GM12878 (cell line): ENCODE measurements around the gene APOBEC3C. TPM values are rescaled to one million over a fixed set of nuclear protein-coding genes. Genes with fewer than 3 reads are reported as not detected.

Source experiments
- CBFB ChIP-seq: IDR thresholded peaks from 2 replicates; pipeline ENCODE4 v1.6.1; 2016; ENCODE audit warnings: antibody characterized with exemption, low read depth
- CHD4 ChIP-seq: fragments of 200-600 bp; sonication (generic); IDR thresholded peaks from 2 replicates; pipeline ENCODE4 v1.6.1; 2016; ENCODE audit warnings: mild to moderate bottlenecking
- FOS ChIP-seq: IDR thresholded peaks from 3 replicates; pipeline ENCODE4 v1.6.1; 2011; ENCODE audit warnings: borderline replicate concordance; ENCODE audit not compliant: insufficient read length; ENCODE audit errors: extremely low read depth
- FOXK2 ChIP-seq: fragments of 450-650 bp; IDR thresholded peaks from 2 replicates; pipeline ENCODE4 v1.6.1; 2017; ENCODE audit warnings: mild to moderate bottlenecking, moderate library complexity
- HCFC1 ChIP-seq: fragments of 150-350 bp; IDR thresholded peaks from 2 replicates; pipeline ENCODE4 v1.6.1; 2014; ENCODE audit warnings: low read length
- IRF4 ChIP-seq: IDR thresholded peaks from 2 replicates; pipeline ENCODE4 v1.6.1; 2011; ENCODE audit warnings: low read depth, low read length
- JUND ChIP-seq: IDR thresholded peaks from 2 replicates; pipeline ENCODE4 v1.6.1; 2012; ENCODE audit warnings: low read depth, mild to moderate bottlenecking, low read length, improper control_type of control experiment, moderate library complexity
- NFYA ChIP-seq: IDR thresholded peaks from 2 replicates; pipeline ENCODE4 v1.6.1; 2011; ENCODE audit warnings: low read depth, mild to moderate bottlenecking, low read length, improper control_type of control experiment, borderline replicate concordance
- PML ChIP-seq: IDR thresholded peaks from 2 replicates; pipeline ENCODE4 v1.6.1; 2012; ENCODE audit warnings: low read length, inconsistent platforms
- POLR2AphosphoS2 ChIP-seq: IDR thresholded peaks from 2 replicates; pipeline ENCODE4 v1.6.1; 2011; ENCODE audit warnings: low read depth, mild to moderate bottlenecking, low read length, improper control_type of control experiment, moderate library complexity
- RUNX3 ChIP-seq: IDR thresholded peaks from 2 replicates; pipeline ENCODE4 v1.6.1; 2012; ENCODE audit warnings: low read length, inconsistent platforms
- SMAD1 ChIP-seq: fragments of 450-650 bp; IDR thresholded peaks from 2 replicates; pipeline ENCODE4 v1.6.1; 2018; ENCODE audit warnings: mild to moderate bottlenecking, low read depth; ENCODE audit not compliant: partially characterized antibody
- SMC3 ChIP-seq: IDR thresholded peaks from 2 replicates; pipeline ENCODE4 v1.6.1; 2011; ENCODE audit warnings: low read length, improper control_type of control experiment, borderline replicate concordance
- SREBF2 ChIP-seq: IDR thresholded peaks from 2 replicates; pipeline ENCODE4 v1.6.1; 2012; ENCODE audit warnings: mild to moderate bottlenecking, low read length
- STAT3 ChIP-seq: IDR thresholded peaks from 2 replicates; pipeline ENCODE4 v1.6.1; 2011; ENCODE audit warnings: low read depth, low read length, improper control_type of control experiment
- ZNF24 ChIP-seq: fragments of 450-650 bp; IDR thresholded peaks from 2 replicates; pipeline ENCODE4 v1.6.1; 2017; ENCODE audit warnings: antibody characterized with exemption, mild to moderate bottlenecking
- ZNF384 ChIP-seq: IDR thresholded peaks from 2 replicates; pipeline ENCODE4 v1.6.1; 2012; ENCODE audit warnings: low read depth, mild to moderate bottlenecking, low read length, improper control_type of control experiment, borderline replicate concordance
- ZZZ3 ChIP-seq: IDR thresholded peaks from 2 replicates; pipeline ENCODE4 v1.6.1; 2011; ENCODE audit warnings: low read depth; ENCODE audit not compliant: control insufficient read depth, insufficient read length
- polyA plus RNA-seq, 11 experiments: library from polyadenylated mRNA; depleted of rRNA in 4 of 11; unstranded in 6 of 11; stranded (reverse) in 5 of 11; fragments of >200 nt; fragmentation: Nextera tagmentation in 4 of 11; fragmentation: Illumina TruSeq in 1 of 11; extraction: Ambion mirVana in 4 of 11; extraction: Trizol in 1 of 11; gene quantifications; 1 replicate in 1 of 11; 2 replicates in 10 of 11; pipeline versions ENCODE4 v1.2.1 to v1.2.3, GENCODE V29; 2011 to 2016; ENCODE audit warnings: inconsistent platforms in 2 of 11, missing spikeins in 2 of 11, low read depth in 1 of 11
- total RNA-seq, 4 experiments: library from RNA; depleted of rRNA in 3 of 4; stranded (reverse); fragments of >200 nt in 3 of 4; fragmentation: Illumina TruSeq in 1 of 4; extraction: Trizol in 1 of 4; gene quantifications; 2 replicates each; pipeline versions ENCODE4 v1.2.1 to v1.2.3, GENCODE V29; 2013 to 2021
- TF ChIP-seq, protein P1 (sequence below): fragments of 450-650 bp; IDR thresholded peaks from 2 replicates; pipeline ENCODE4 v1.6.1; 2017; ENCODE audit warnings: antibody characterized with exemption, mild to moderate bottlenecking, moderate library complexity
- TF ChIP-seq, protein P2 (sequence below): IDR thresholded peaks from 2 replicates; pipeline ENCODE4 v1.6.1; 2012; ENCODE audit warnings: improper control_type of control experiment, low read depth, low read length; ENCODE audit not compliant: insufficient replicate concordance
- TF ChIP-seq, protein P3 (sequence below): IDR thresholded peaks from 2 replicates; pipeline ENCODE4 v1.6.1; 2012; ENCODE audit warnings: low read depth, low read length, improper control_type of control experiment
- TF ChIP-seq, protein P4 (sequence below): IDR thresholded peaks from 2 replicates; pipeline ENCODE4 v1.6.1; 2011; ENCODE audit warnings: low read depth, mild to moderate bottlenecking, low read length, moderate library complexity, borderline replicate concordance; ENCODE audit errors: extremely low read depth

APOBEC3C gene
- total and polyA plus RNA-seq, 10 of the 15 experiments (the other 5 are each of a cell fraction or from before 2014, with no cell fraction given), result 22.9 to 290 (median 156) TPM

DNA sequence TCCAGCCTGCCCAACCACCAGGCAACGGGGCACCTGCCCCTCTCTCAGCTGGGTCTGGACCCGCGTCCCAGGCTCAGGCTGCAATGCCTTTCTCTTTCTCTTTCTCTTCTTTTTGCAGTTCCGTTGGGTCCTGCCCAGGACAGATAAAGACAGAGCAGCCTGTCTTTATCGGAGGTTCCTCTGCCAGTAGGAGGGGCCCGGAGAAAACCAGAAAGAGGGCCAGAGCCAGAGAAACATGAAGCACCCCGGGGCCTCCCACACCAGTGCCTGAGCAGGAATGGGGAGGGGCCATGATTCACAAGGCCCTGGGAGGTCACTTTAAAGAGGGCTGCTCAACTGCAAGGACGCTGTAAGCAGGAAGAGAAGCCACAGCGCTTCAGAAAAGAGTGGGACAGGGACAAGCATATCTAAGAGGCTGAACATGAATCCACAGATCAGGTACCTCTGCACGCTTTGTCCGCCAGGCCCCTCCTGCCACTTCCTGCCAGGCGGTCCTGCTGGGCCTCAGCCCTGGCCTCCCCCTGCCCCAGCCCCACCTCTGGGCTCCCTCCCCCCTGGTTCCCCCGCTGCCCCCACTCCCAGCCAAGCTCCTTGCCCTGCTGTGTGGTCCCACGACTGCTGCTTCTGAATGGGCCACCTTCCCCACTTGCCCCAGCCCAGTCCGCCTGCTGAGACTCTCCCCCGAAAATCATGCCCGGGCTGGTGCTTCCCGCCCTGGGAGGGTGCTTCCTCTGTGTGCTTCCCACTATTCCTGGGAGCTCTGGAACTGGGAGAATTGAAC lies at the start of gene APOBEC3C (continued):
- TF ChIP-seq, protein P1, sequence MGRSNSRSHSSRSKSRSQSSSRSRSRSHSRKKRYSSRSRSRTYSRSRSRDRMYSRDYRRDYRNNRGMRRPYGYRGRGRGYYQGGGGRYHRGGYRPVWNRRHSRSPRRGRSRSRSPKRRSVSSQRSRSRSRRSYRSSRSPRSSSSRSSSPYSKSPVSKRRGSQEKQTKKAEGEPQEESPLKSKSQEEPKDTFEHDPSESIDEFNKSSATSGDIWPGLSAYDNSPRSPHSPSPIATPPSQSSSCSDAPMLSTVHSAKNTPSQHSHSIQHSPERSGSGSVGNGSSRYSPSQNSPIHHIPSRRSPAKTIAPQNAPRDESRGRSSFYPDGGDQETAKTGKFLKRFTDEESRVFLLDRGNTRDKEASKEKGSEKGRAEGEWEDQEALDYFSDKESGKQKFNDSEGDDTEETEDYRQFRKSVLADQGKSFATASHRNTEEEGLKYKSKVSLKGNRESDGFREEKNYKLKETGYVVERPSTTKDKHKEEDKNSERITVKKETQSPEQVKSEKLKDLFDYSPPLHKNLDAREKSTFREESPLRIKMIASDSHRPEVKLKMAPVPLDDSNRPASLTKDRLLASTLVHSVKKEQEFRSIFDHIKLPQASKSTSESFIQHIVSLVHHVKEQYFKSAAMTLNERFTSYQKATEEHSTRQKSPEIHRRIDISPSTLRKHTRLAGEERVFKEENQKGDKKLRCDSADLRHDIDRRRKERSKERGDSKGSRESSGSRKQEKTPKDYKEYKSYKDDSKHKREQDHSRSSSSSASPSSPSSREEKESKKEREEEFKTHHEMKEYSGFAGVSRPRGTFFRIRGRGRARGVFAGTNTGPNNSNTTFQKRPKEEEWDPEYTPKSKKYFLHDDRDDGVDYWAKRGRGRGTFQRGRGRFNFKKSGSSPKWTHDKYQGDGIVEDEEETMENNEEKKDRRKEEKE, result no peak
- TF ChIP-seq, protein P2, sequence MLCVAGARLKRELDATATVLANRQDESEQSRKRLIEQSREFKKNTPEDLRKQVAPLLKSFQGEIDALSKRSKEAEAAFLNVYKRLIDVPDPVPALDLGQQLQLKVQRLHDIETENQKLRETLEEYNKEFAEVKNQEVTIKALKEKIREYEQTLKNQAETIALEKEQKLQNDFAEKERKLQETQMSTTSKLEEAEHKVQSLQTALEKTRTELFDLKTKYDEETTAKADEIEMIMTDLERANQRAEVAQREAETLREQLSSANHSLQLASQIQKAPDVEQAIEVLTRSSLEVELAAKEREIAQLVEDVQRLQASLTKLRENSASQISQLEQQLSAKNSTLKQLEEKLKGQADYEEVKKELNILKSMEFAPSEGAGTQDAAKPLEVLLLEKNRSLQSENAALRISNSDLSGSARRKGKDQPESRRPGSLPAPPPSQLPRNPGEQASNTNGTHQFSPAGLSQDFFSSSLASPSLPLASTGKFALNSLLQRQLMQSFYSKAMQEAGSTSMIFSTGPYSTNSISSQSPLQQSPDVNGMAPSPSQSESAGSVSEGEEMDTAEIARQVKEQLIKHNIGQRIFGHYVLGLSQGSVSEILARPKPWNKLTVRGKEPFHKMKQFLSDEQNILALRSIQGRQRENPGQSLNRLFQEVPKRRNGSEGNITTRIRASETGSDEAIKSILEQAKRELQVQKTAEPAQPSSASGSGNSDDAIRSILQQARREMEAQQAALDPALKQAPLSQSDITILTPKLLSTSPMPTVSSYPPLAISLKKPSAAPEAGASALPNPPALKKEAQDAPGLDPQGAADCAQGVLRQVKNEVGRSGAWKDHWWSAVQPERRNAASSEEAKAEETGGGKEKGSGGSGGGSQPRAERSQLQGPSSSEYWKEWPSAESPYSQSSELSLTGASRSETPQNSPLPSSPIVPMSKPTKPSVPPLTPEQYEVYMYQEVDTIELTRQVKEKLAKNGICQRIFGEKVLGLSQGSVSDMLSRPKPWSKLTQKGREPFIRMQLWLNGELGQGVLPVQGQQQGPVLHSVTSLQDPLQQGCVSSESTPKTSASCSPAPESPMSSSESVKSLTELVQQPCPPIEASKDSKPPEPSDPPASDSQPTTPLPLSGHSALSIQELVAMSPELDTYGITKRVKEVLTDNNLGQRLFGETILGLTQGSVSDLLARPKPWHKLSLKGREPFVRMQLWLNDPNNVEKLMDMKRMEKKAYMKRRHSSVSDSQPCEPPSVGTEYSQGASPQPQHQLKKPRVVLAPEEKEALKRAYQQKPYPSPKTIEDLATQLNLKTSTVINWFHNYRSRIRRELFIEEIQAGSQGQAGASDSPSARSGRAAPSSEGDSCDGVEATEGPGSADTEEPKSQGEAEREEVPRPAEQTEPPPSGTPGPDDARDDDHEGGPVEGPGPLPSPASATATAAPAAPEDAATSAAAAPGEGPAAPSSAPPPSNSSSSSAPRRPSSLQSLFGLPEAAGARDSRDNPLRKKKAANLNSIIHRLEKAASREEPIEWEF, result no peak
- TF ChIP-seq CHD4 (no peak), IRF4 (no peak), PML (no peak), SMAD1 (no peak), HCFC1 (no peak), NFYA (no peak), ZNF24 (no peak), POLR2AphosphoS2 (no peak), ZNF384 (no peak), SREBF2 (no peak), JUND (no peak), ZZZ3 (no peak), FOS (no peak), RUNX3 (no peak), FOXK2 (peak; percentile 25; the same call in 1 of the 2 replicates), SMC3 (peak; percentile 23; the same call in 1 of the 2 replicates), STAT3 (no peak), CBFB (peak; percentile 49; the same call in 1 of the 2 replicates)
- TF ChIP-seq, protein P3, sequence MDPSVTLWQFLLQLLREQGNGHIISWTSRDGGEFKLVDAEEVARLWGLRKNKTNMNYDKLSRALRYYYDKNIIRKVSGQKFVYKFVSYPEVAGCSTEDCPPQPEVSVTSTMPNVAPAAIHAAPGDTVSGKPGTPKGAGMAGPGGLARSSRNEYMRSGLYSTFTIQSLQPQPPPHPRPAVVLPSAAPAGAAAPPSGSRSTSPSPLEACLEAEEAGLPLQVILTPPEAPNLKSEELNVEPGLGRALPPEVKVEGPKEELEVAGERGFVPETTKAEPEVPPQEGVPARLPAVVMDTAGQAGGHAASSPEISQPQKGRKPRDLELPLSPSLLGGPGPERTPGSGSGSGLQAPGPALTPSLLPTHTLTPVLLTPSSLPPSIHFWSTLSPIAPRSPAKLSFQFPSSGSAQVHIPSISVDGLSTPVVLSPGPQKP, result no peak
- TF ChIP-seq, protein P4, sequence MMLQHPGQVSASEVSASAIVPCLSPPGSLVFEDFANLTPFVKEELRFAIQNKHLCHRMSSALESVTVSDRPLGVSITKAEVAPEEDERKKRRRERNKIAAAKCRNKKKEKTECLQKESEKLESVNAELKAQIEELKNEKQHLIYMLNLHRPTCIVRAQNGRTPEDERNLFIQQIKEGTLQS, result no peak
